Common myeloid progenitor, CD34-positive (primary cell): ENCODE data around the gene IGSF5. TPM values are rescaled to one million over a fixed set of nuclear protein-coding genes. Genes with fewer than 3 reads are reported as not detected.
"Not testable (repeated sequence)": the region's sequence is repeated elsewhere in the genome, so short reads cannot be mapped to it uniquely, and the experiment has no call there.

Experiments
- CTCF ChIA-PET: fragments of 350-600 bp; sonication (Branson Sonifier 250); formaldehyde crosslinking; loops from one replicate; lab custom pipeline; 2021; ENCODE audit warnings: antibody characterized with exemption; lab: Charles Lee
- POLR2A ChIA-PET: fragments of 350-600 bp; sonication (Branson Sonifier 250); formaldehyde crosslinking; loops from one replicate; lab custom pipeline; 2021; ENCODE audit warnings: antibody characterized with exemption; lab: Charles Lee
- DNase-seq, 3 donors: peaks; one replicate each; pipeline versions ENCODE4 v3.0.0 to v3.0.0-alpha.2; 2013
- H3K27ac ChIP-seq, 2 experiments: 1 replicate in 1 of 2; 2 replicates in 1 of 2; pipeline ENCODE4 v1.7.0; 2013; ENCODE audit warnings: inconsistent platforms in 2 of 2, low read length in 2 of 2, mild to moderate bottlenecking in 2 of 2, low read depth in 1 of 2, moderate library complexity in 1 of 2; ENCODE audit not compliant: severe bottlenecking in 2 of 2, insufficient read depth in 1 of 2, poor library complexity in 1 of 2
- H3K27me3 ChIP-seq, 5 experiments: replicated peaks in 2 of 5; 1 replicate in 3 of 5; 2 replicates in 2 of 5; pipeline versions ENCODE4 v1.6.1 to v1.7.0; 2013; ENCODE audit warnings: low read length in 4 of 5, mild to moderate bottlenecking in 2 of 5, moderate library complexity in 2 of 5, inconsistent platforms in 1 of 5; ENCODE audit not compliant: insufficient read depth in 5 of 5, control insufficient read depth in 4 of 5
- H3K36me3 ChIP-seq, 4 experiments: 1 replicate in 2 of 4; 2 replicates in 2 of 4; pipeline versions ENCODE4 v1.6.1 to v1.7.0; 2013; ENCODE audit warnings: low read length in 3 of 4, control low read depth in 1 of 4, mild to moderate bottlenecking in 1 of 4; ENCODE audit not compliant: control insufficient read depth in 4 of 4, insufficient read depth in 4 of 4
- H3K4me1 ChIP-seq, 4 experiments: 1 replicate in 3 of 4; 2 replicates in 1 of 4; pipeline versions ENCODE4 v1.6.1 to v1.7.1; 2013; ENCODE audit warnings: low read length in 3 of 4, mild to moderate bottlenecking in 3 of 4, control low read depth in 1 of 4, inconsistent platforms in 1 of 4, moderate library complexity in 1 of 4; ENCODE audit not compliant: control insufficient read depth in 4 of 4, insufficient read depth in 4 of 4; ENCODE audit errors: control extremely low read depth in 1 of 4
- H3K4me3 ChIP-seq, 7 experiments: 1 replicate in 4 of 7; 2 replicates in 3 of 7; pipeline versions ENCODE4 v1.5.1 to v1.7.0; 2013; ENCODE audit warnings: mild to moderate bottlenecking in 7 of 7, low read length in 6 of 7, moderate library complexity in 6 of 7, inconsistent platforms in 2 of 7, low read depth in 2 of 7, control low read depth in 1 of 7; ENCODE audit not compliant: insufficient read depth in 4 of 7, control insufficient read depth in 1 of 7; ENCODE audit errors: extremely low read depth in 1 of 7
- H3K9me3 ChIP-seq, 5 experiments: 1 replicate in 4 of 5; 2 replicates in 1 of 5; pipeline versions ENCODE4 v1.6.1 to v1.7.1; 2013; ENCODE audit warnings: low read length in 4 of 5, mild to moderate bottlenecking in 2 of 5, inconsistent platforms in 1 of 5, low read depth in 1 of 5, moderate library complexity in 1 of 5; ENCODE audit not compliant: control insufficient read depth in 4 of 5, insufficient read depth in 2 of 5; ENCODE audit errors: control extremely low read depth in 1 of 5
- WGBS: methylation state at CpG from one replicate; pipeline ENCODE4 v1.1.5; 2013; ENCODE audit not compliant: insufficient coverage; 5-methylcytosine and 5-hydroxymethylcytosine counted together
- polyA plus RNA-seq: library from polyadenylated mRNA; unstranded; fragments of 120-200 nt; gene quantifications from one replicate; pipeline ENCODE4 v1.2.1, GENCODE V29; 2013

The IGSF5 gene
- polyA plus RNA-seq, result not detected

DNA sequence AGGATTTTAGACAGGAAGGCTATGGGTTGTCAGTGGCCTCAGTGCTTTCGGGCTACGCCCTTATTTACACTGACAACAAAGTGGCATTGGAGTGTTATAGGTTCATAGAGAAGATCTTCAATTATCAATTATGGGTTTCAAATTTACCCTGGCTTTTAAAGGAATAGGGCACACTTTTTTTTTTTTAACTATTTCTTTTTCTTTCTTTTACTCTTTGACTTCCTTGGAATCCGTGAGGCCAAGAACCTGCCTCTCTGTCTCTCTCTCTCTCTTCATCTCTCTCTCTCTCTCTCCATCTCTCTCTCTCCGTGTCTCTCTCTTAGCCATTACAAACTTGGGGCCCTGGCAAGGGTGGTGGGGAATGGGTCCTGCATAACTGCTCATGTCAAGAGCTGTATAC, at the start of gene IGSF5:
TSS of gene IGSF5 (plus strand) at position 301 of the 400 bp plus-strand sequence. CDS start 327 bp downstream, outside the sequence.
- H3K27me3 ChIP-seq, CTCF ChIA-PET, H3K27ac ChIP-seq, POLR2A ChIA-PET, H3K9me3 ChIP-seq, DNase-seq, H3K4me3 ChIP-seq, H3K4me1 ChIP-seq, H3K36me3 ChIP-seq: not testable (repeated sequence)
- WGBS, result 100% methylated on average over 1 of the region's 4 CpGs

DNA sequence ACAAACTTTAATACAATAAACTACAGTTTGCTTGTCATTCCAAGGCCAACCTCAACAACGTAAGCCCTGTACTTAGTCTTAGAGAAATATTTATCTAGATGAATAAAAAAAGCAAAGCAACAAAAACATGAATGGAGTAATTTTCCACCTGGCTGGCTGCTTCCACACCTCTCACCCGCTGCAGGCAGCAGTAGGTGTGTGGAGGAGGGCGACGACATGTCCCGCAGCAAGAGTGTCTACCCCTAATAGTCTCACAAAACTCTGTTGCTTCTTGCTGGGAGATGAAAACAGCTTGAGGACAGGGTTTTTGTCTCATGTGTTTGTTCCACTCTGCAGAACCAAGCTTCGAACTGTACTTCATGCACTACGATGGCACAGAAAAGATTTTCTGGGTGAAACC, 48.8 kb upstream of the IGSF5 start:
- 100% methylated on average over 4 of the region's 7 CpGs for WGBS

DNA sequence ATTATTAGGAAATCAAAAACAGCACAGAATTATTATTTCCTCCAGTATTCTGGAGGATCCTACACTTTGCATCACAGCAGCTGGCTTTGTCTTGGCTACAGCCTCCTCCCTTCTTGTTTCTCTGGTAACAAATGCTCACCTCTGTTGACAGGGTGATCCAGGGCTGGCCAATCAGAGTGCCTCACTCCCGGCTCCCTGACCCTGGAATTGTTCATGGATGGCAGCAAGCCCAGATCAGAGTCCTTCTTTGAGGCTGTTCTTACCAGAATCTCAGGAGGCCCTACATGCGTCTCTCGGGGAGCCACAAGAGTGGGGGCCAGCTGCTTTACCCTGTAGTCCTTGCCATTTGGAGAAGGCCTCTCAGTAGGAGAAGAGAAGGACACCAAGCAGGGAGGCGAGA, 48.4 kb upstream of the IGSF5 start:
- Histone ChIP-seq H3K9me3 (peaks cover 0 to 3% (median 0%) of the 10 kb centered on the region in 5 experiments), H3K36me3 (no peaks in the 10 kb centered on the region), H3K27me3 (peaks cover 0 to 7% (median 2%) of the 10 kb centered on the region in 5 experiments), H3K4me3 (no peak overlapping the region), H3K27ac (no peak overlapping the region), H3K4me1 (no peaks in the 10 kb centered on the region)
- CTCF ChIA-PET, result interaction anchor here (1.2 kb wide), 1 partner anchor 20 kb away, joined by 3 read pairs; no protein-coding TSS in a partner anchor
- 83% methylated on average over 4 of the region's 4 CpGs for WGBS
- POLR2A ChIA-PET, result no interaction called here
- no peak for DNase-seq

More for the DNA sequence above, 48.8 kb upstream of the IGSF5 start:
- Histone ChIP-seq H3K4me3 (no peak overlapping the region), H3K27me3 (peaks cover 0 to 7% (median 2%) of the 10 kb centered on the region in 5 experiments), H3K4me1 (no peaks in the 10 kb centered on the region), H3K36me3 (no peaks in the 10 kb centered on the region), H3K27ac (no peak overlapping the region), H3K9me3 (peaks cover 0 to 3% (median 0%) of the 10 kb centered on the region in 5 experiments)
- ChIA-PET POLR2A (no interaction called here), CTCF (no interaction called here)
- DNase-seq, result no peak

DNA sequence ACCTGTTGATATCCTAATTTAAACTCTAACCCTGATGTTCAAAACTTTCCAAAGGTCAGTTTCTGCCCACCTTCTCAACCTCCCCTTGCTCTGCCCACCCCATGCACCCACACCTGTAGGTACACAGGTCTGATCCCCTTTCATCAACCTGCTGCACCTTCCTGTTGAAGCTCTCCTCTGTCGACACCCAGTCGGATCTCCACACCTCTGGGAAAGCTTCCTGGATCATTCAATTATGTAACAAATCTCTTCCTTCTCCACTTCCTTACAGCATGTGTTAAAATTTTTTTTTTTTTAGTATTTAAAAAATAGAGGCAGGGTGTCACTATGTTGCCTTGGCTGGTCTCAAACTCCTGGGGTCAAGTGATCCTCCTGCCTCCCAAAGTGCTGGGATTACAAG, 44.7 kb upstream of the IGSF5 start:
- H3K27ac ChIP-seq, result no peak overlapping the region
- no peak overlapping the region for H3K4me3 ChIP-seq
- ChIA-PET CTCF (no interaction called here), POLR2A (no interaction called here)
- DNase-seq, result no peak
- peaks cover 0 to 9% (median 0%) of the 10 kb centered on the region in 5 experiments for H3K9me3 ChIP-seq
- no peaks in the 10 kb centered on the region for H3K4me1 ChIP-seq
- no peaks in the 10 kb centered on the region for H3K36me3 ChIP-seq
- WGBS, result no CpG with 5 or more reads among the region's 2 CpGs
- H3K27me3 ChIP-seq, result peaks cover 0 to 4% (median 2%) of the 10 kb centered on the region in 5 experiments

DNA sequence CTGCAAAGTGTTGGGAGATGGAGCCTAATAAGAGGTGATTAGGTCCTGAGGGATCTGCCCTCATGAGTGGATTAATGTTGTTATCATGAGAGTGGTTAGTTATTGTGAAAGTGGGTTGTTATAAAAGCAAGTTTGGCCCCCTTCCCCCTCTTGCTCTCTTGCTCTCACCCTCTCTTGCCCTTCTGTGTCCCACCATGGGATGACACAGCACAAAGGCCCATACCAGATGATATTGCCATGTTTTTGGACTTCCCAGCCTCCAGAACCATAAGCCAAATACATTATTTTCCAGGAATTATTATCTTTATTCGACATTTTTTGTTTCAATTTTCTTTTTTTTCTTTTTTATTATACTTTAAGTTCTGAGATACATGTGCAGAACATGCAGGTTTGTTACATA, 41.4 kb upstream of the IGSF5 start:
- H3K27me3 ChIP-seq, result peaks cover 0 to 4% (median 2%) of the 10 kb centered on the region in 5 experiments
- POLR2A ChIA-PET, result no interaction called here
- WGBS, result no CpG with 5 or more reads among the region's 1 CpG

DNA sequence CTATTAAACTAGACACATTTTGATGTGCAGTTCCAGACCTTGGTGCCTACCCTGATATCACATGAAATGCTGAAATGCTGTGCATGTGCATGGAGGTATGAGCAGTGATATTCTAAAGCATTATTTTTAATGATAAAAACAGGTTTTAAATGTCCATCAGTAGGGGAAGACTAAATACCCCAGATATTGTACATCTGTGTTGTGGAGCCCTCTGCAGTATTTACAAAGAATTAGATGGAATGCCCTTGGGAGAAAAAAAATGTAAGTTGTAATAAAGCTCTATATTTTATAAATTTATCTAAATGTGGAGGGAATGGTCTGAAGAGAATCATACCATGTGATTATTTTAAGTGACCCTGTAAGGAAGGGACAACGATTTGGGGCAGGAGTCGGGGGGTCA, 39.1 kb upstream of the IGSF5 start:
- no peak for DNase-seq
- WGBS, result 94% methylated on average over 2 of the region's 2 CpGs
- CTCF ChIA-PET, result no interaction called here

More for the DNA sequence above, 41.4 kb upstream of the IGSF5 start:
- Histone ChIP-seq H3K36me3 (no peaks in the 10 kb centered on the region), H3K9me3 (peaks cover 0 to 9% (median 0%) of the 10 kb centered on the region in 5 experiments), H3K4me1 (no peaks in the 10 kb centered on the region), H3K27ac (no peak overlapping the region), H3K4me3 (no peak overlapping the region)
- DNase-seq, result no peak
- CTCF ChIA-PET, result no interaction called here

DNA sequence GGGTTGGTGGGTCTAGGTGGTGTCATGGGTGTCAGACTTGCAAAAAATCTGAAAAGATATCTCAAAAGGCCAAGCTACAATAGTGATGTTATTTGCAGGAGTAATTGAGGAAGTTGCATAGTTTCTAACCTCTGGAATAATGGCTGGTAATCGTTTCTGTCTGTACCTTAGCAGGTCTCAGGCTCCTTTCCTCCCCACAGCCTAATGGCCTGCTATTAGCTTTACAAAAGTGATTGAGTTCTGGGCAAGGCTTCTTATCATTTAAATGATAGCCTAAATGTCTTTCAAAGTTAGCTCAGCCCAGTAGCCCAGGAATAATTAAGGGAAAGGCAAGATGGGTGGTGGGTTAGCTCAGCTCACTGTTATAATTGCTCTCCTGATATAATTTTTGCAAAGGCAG, 37.7 kb upstream of the IGSF5 start:
- WGBS, result 17% methylated on average over 1 of the region's 1 CpG
- no peak overlapping the region for H3K4me3 ChIP-seq
- DNase-seq, result no peak
- no peaks in the 10 kb centered on the region for H3K4me1 ChIP-seq
- H3K9me3 ChIP-seq, result peaks cover 0 to 9% (median 0%) of the 10 kb centered on the region in 5 experiments
- H3K27ac ChIP-seq, result no peak overlapping the region
- CTCF ChIA-PET, result interaction anchor here (1.8 kb wide), 1 partner anchor 189 kb away, joined by 4 read pairs; no protein-coding TSS in a partner anchor
- no peaks in the 10 kb centered on the region for H3K36me3 ChIP-seq
- H3K27me3 ChIP-seq, result peaks cover 0 to 13% (median 0%) of the 10 kb centered on the region in 5 experiments
- POLR2A ChIA-PET, result no interaction called here

More for the DNA sequence above, 39.1 kb upstream of the IGSF5 start:
- no peak overlapping the region for H3K27ac ChIP-seq
- no peaks in the 10 kb centered on the region for H3K36me3 ChIP-seq
- POLR2A ChIA-PET, result no interaction called here
- peaks cover 0 to 10% (median 0%) of the 10 kb centered on the region in 5 experiments for H3K27me3 ChIP-seq
- H3K9me3 ChIP-seq, result peaks cover 0 to 9% (median 0%) of the 10 kb centered on the region in 5 experiments
- H3K4me1 ChIP-seq, result no peaks in the 10 kb centered on the region
- no peak overlapping the region for H3K4me3 ChIP-seq
